Lower lobe of right lung (tissue), 2 donors: ENCODE measurements around the gene CECR2. TPM values are rescaled to one million over a fixed set of nuclear protein-coding genes. Genes with fewer than 3 reads are reported as not detected.

Experiments used
- ATAC-seq, 2 donors: fragments of 200-7000 bp; cut with Tn5 transposase; one replicate each; pipeline ENCODE4 v1.9.1; 2020 to 2022; ENCODE audit warnings: mild to moderate bottlenecking in 2 of 2, moderate library complexity in 2 of 2
- DNase-seq: peaks from one replicate; pipeline ENCODE4 v3.0.0-alpha.2; 2020
- H3K27ac ChIP-seq: fragments of 200-600 bp; one replicate; pipeline ENCODE4 v1.8.0; 2022
- H3K27me3 ChIP-seq: fragments of 200-600 bp; one replicate; pipeline ENCODE4 v1.8.0; 2022; ENCODE audit warnings: low read depth
- H3K36me3 ChIP-seq: fragments of 200-600 bp; one replicate; pipeline ENCODE4 v1.8.0; 2022; ENCODE audit warnings: mild to moderate bottlenecking
- H3K4me1 ChIP-seq: fragments of 200-600 bp; one replicate; pipeline ENCODE4 v1.8.0; 2022
- H3K4me3 ChIP-seq: fragments of 200-600 bp; one replicate; pipeline ENCODE4 v1.8.0; 2022; ENCODE audit warnings: mild to moderate bottlenecking
- H3K9me3 ChIP-seq: fragments of 200-600 bp; one replicate; pipeline ENCODE4 v1.8.0; 2022
- CTCF ChIP-seq: fragments of 200-600 bp; IDR thresholded peaks from one replicate; pipeline ENCODE4 v1.8.0; 2022; ENCODE audit warnings: antibody characterized with exemption, mild to moderate bottlenecking
- intact Hi-C: fragments of 100-400 bp; cut with DNase I; formaldehyde crosslinking; loops from one replicate; pipeline ENCODE4 v1.11.0; 2022
- total RNA-seq: library from RNA; stranded (reverse); fragmentation: NEBNext Ultra II Directional; extraction: Animal tissue kit (Norgen Biotek cat#: 25700); gene quantifications from one replicate; pipeline ENCODE4 v1.2.1, GENCODE V29; 2021
- donor health status: DM: no; HTN: yes; CAD: no; lungs with severe emphysema.

Gene CECR2
- total RNA-seq, 1 donor from 2014 or later = 10.9 TPM

- H3K27me3 ChIP-seq = no peaks in the 10 kb centered on the region
- no peak for ATAC-seq
Measured at GRCh38 chr22:17549655-17550054, 180.4 kb downstream of the CECR2 start.

GRCh38 chr22:17552737-17553136 lies 183.5 kb downstream of the CECR2 start:
- DNase-seq = peak; percentile 56
- intact Hi-C loops = no loop called here
- ATAC-seq = peak; percentile 76 to 77

More at GRCh38 chr22:17549655-17550054, 180.4 kb downstream of the CECR2 start:
- intact Hi-C loops = no loop called here
- Histone ChIP-seq H3K27ac (no peak overlapping the region), H3K4me3 (no peak overlapping the region), H3K4me1 (no peaks in the 10 kb centered on the region), H3K36me3 (peaks cover 32% of the 10 kb centered on the region), H3K9me3 (no peaks in the 10 kb centered on the region)
- no peak for TF ChIP-seq CTCF
- no peak for DNase-seq

GRCh38 chr22:17554814-17555213 lies 185.6 kb downstream of the CECR2 start:
- ATAC-seq = no peak
- peaks cover 15% of the 10 kb centered on the region for H3K36me3 ChIP-seq
- H3K9me3 ChIP-seq = no peaks in the 10 kb centered on the region
- no peaks in the 10 kb centered on the region for H3K4me1 ChIP-seq
- no peak for TF ChIP-seq CTCF
- no peaks in the 10 kb centered on the region for H3K27me3 ChIP-seq
- DNase-seq = no peak
- no peak overlapping the region for H3K27ac ChIP-seq
- intact Hi-C loops = no loop called here
- H3K4me3 ChIP-seq = no peak overlapping the region

More at GRCh38 chr22:17552737-17553136, 183.5 kb downstream of the CECR2 start:
- Histone ChIP-seq H3K36me3 (peaks cover 32% of the 10 kb centered on the region), H3K9me3 (no peaks in the 10 kb centered on the region), H3K27ac (no peak overlapping the region), H3K4me3 (no peak overlapping the region), H3K4me1 (no peaks in the 10 kb centered on the region), H3K27me3 (no peaks in the 10 kb centered on the region)
- no peak for TF ChIP-seq CTCF

- intact Hi-C loops = no loop called here
- Histone ChIP-seq H3K9me3 (no peaks in the 10 kb centered on the region), H3K36me3 (no peaks in the 10 kb centered on the region), H3K27ac (no peak overlapping the region), H3K4me3 (no peak overlapping the region), H3K27me3 (no peaks in the 10 kb centered on the region), H3K4me1 (peaks cover 14% of the 10 kb centered on the region)
- no peak for TF ChIP-seq CTCF
- no peak for DNase-seq
- no peak for ATAC-seq
Measured at GRCh38 chr22:17559188-17559587, 189.9 kb downstream of the CECR2 start.

- H3K27ac ChIP-seq = peak within 1 kb of the TSS; percentile 65
- TF ChIP-seq CTCF = no peak
- H3K36me3 ChIP-seq = no peaks in the 10 kb centered on the region
- peaks cover 14% of the 10 kb centered on the region for H3K4me1 ChIP-seq
- ATAC-seq = peak; percentile 70 to 76
- H3K4me3 ChIP-seq = peak within 1 kb of the TSS; percentile 21
- DNase-seq = no peak
- intact Hi-C loops = no loop called here
- H3K9me3 ChIP-seq = no peaks in the 10 kb centered on the region
- no peaks in the 10 kb centered on the region for H3K27me3 ChIP-seq
Measured at GRCh38 chr22:17562906-17563870, 193.9 kb downstream of the CECR2 start, which contains the start of gene SLC25A18. Gene SLC25A18, plus strand, starts transcription at chr22:17563498. Its CDS starts 16,447 bp downstream, at chr22:17579945.
